IPS-18c (cell line): ENCODE results near the gene KIF26B.
"Not testable (repeated sequence)": the region's sequence is repeated elsewhere in the genome, so short reads cannot be mapped to it uniquely, and the experiment has no call there.

Experiments used
- H3K4me3 ChIP-seq: 2 replicates; pipeline ENCODE4 v1.7.0; 2013; ENCODE audit warnings: low read depth, mild to moderate bottlenecking, low read length, moderate library complexity; ENCODE audit not compliant: insufficient read depth
- H3K9me3 ChIP-seq: one replicate; pipeline ENCODE4 v1.6.1; 2013; ENCODE audit warnings: mild to moderate bottlenecking, low read length, moderate library complexity; ENCODE audit not compliant: control insufficient read depth, insufficient read depth

The KIF26B gene

GRCh38 chr1:245704341-245704740 is 549.6 kb downstream of the KIF26B start:
- H3K9me3 ChIP-seq = no peaks in the 10 kb centered on the region
- H3K4me3 ChIP-seq = no peak overlapping the region

GRCh38 chr1:245704765-245705164 is 550.0 kb downstream of the KIF26B start:
- Histone ChIP-seq H3K4me3 (no peak overlapping the region), H3K9me3 (no peaks in the 10 kb centered on the region)

- Histone ChIP-seq H3K9me3 (no peaks in the 10 kb centered on the region), H3K4me3 (no peak overlapping the region)
Observed at GRCh38 chr1:245707941-245708340, 553.2 kb downstream of the KIF26B start.

GRCh38 chr1:245710961-245711903 is 556.4 kb downstream of the KIF26B start:
- no peaks in the 10 kb centered on the region for H3K9me3 ChIP-seq
- no peak overlapping the region for H3K4me3 ChIP-seq

GRCh38 chr1:245714027-245714426 is 559.2 kb downstream of the KIF26B start:
- not testable (repeated sequence) for H3K4me3 ChIP-seq, H3K9me3 ChIP-seq

- no peak overlapping the region for H3K4me3 ChIP-seq
- no peaks in the 10 kb centered on the region for H3K9me3 ChIP-seq
Observed at GRCh38 chr1:245715291-245715701, 560.5 kb downstream of the KIF26B start.

- H3K4me3 ChIP-seq = no peak overlapping the region
- no peaks in the 10 kb centered on the region for H3K9me3 ChIP-seq
Observed at GRCh38 chr1:245715970-245716369, 561.2 kb downstream of the KIF26B start.

- H3K4me3 ChIP-seq = no peak overlapping the region
- no peaks in the 10 kb centered on the region for H3K9me3 ChIP-seq
Observed at GRCh38 chr1:245716561-245716960, 561.8 kb downstream of the KIF26B start.

- no peak overlapping the region for H3K4me3 ChIP-seq
- H3K9me3 ChIP-seq = no peaks in the 10 kb centered on the region
Observed at GRCh38 chr1:245717611-245718010, 562.8 kb downstream of the KIF26B start.

- H3K9me3 ChIP-seq = no peaks in the 10 kb centered on the region
- no peak overlapping the region for H3K4me3 ChIP-seq
Observed at GRCh38 chr1:245718123-245718522, 563.3 kb downstream of the KIF26B start.

- Histone ChIP-seq H3K9me3 (no peaks in the 10 kb centered on the region), H3K4me3 (no peak overlapping the region)
Observed at GRCh38 chr1:245718951-245719350, 564.2 kb downstream of the KIF26B start.

- Histone ChIP-seq H3K9me3 (no peaks in the 10 kb centered on the region), H3K4me3 (no peak overlapping the region)
Observed at GRCh38 chr1:245721488-245721887, 566.7 kb downstream of the KIF26B start.

- not testable (repeated sequence) for H3K9me3 ChIP-seq, H3K4me3 ChIP-seq
Observed at GRCh38 chr1:245728035-245728434, 573.2 kb downstream of the KIF26B start.

GRCh38 chr1:245730801-245731200 is 576.0 kb downstream of the KIF26B start:
- Histone ChIP-seq H3K9me3 (no peaks in the 10 kb centered on the region), H3K4me3 (no peak overlapping the region)

GRCh38 chr1:245740336-245740735 is 585.6 kb downstream of the KIF26B start:
- not testable (repeated sequence) for H3K4me3 ChIP-seq, H3K9me3 ChIP-seq

GRCh38 chr1:245742896-245743295 is 588.1 kb downstream of the KIF26B start:
- H3K9me3 ChIP-seq = no peaks in the 10 kb centered on the region
- no peak overlapping the region for H3K4me3 ChIP-seq

- H3K9me3 ChIP-seq = no peaks in the 10 kb centered on the region
Observed at GRCh38 chr1:245748240-245748639, 593.5 kb downstream of the KIF26B start.

GRCh38 chr1:245748646-245749045 is 593.9 kb downstream of the KIF26B start:
- Histone ChIP-seq H3K4me3 (no peak overlapping the region), H3K9me3 (no peaks in the 10 kb centered on the region)

More at GRCh38 chr1:245748240-245748639, 593.5 kb downstream of the KIF26B start:
- no peak overlapping the region for H3K4me3 ChIP-seq

GRCh38 chr1:245749053-245749452 is 594.3 kb downstream of the KIF26B start:
- H3K4me3 ChIP-seq = no peak overlapping the region
- no peaks in the 10 kb centered on the region for H3K9me3 ChIP-seq
